IMR-90 (cell line): ENCODE results near the gene ELFN1. TPM values are rescaled to one million over a fixed set of nuclear protein-coding genes. Genes with fewer than 3 reads are reported as not detected.

Experiments
- ATAC-seq: fragments of 200-7000 bp; cut with Tn5 transposase; 2 replicates; pipeline ENCODE4 v1.9.1; 2020; ENCODE audit warnings: low read depth, mild to moderate bottlenecking, moderate library complexity
- BruUV-seq: library from RNA; stranded (reverse); fragments of 400-500 nt; replicated peaks from 2 replicates; lab custom pipeline; 2021; lab: Mats Ljungman, UMichigan
- CTCF ChIA-PET: fragments of 300-600 bp; formaldehyde crosslinking; extraction: SDS; loops from one replicate; lab custom pipeline; 2021; ENCODE audit warnings: antibody characterized with exemption; lab: Yijun Ruan, JAX
- POLR2A ChIA-PET: fragments of 300-600 bp; sonication (Branson Sonifier 250); formaldehyde crosslinking; loops from one replicate; lab custom pipeline; 2022; ENCODE audit warnings: antibody characterized with exemption; ENCODE audit not compliant: unreplicated experiment; lab: Charles Lee
- DNase-seq: peaks from one replicate; pipeline ENCODE4 v3.0.0; 2013
- H2AFZ ChIP-seq: replicated peaks from 2 replicates; pipeline ENCODE3; 2013; ENCODE audit warnings: low read length, mild to moderate bottlenecking; ENCODE audit not compliant: poor library complexity
- H2AK5ac ChIP-seq: 2 replicates; pipeline ENCODE4 v1.6.1; 2013; ENCODE audit warnings: low read depth, low read length, inconsistent platforms
- H2AK9ac ChIP-seq: replicated peaks from 2 replicates; pipeline ENCODE3; 2013; ENCODE audit warnings: mild to moderate bottlenecking, low read depth, low read length, moderate library complexity; ENCODE audit not compliant: poor library complexity
- H2BK120ac ChIP-seq: 2 replicates; pipeline ENCODE4 v1.6.1; 2013; ENCODE audit warnings: low read depth, low read length, inconsistent platforms
- H2BK15ac ChIP-seq: 3 replicates; pipeline ENCODE4 v1.6.1; 2013; ENCODE audit warnings: low read depth, low read length, inconsistent platforms
- H2BK20ac ChIP-seq: 2 replicates; pipeline ENCODE4 v1.6.1; 2013; ENCODE audit warnings: low read depth, mild to moderate bottlenecking, inconsistent platforms, low read length, moderate library complexity
- H2BK5ac ChIP-seq: 2 replicates; pipeline ENCODE4 v1.6.1; 2013; ENCODE audit warnings: mild to moderate bottlenecking, low read depth, low read length, inconsistent platforms; ENCODE audit not compliant: poor library complexity, severe bottlenecking
- H3K14ac ChIP-seq: replicated peaks from 2 replicates; pipeline ENCODE4 v1.6.1; 2013; ENCODE audit warnings: low read depth, low read length, inconsistent platforms
- H3K18ac ChIP-seq: 2 replicates; pipeline ENCODE4 v1.6.1; 2013; ENCODE audit warnings: low read depth, low read length, control low read depth
- H3K23ac ChIP-seq: 2 replicates; pipeline ENCODE4 v1.6.1; 2013; ENCODE audit warnings: low read depth, low read length, inconsistent platforms
- H3K27ac ChIP-seq: 2 replicates; pipeline ENCODE4 v1.5.1; 2013; ENCODE audit warnings: mild to moderate bottlenecking, control low read depth, low read length; ENCODE audit not compliant: insufficient read depth
- H3K27me3 ChIP-seq: 2 replicates; pipeline ENCODE4 v1.6.1; 2013; ENCODE audit warnings: low read length; ENCODE audit not compliant: control insufficient read depth, insufficient read depth
- H3K36me3 ChIP-seq: 2 replicates; pipeline ENCODE4 v1.6.1; 2013; ENCODE audit warnings: low read length, mixed read lengths; ENCODE audit not compliant: control insufficient read depth, insufficient read depth
- H3K4ac ChIP-seq: 2 replicates; pipeline ENCODE4 v1.6.1; 2013; ENCODE audit warnings: low read depth, low read length, inconsistent platforms
- H3K4me1 ChIP-seq: 2 replicates; pipeline ENCODE4 v1.6.1; 2013; ENCODE audit warnings: low read length, mixed read lengths; ENCODE audit not compliant: control insufficient read depth, insufficient read depth
- H3K4me2 ChIP-seq: 2 replicates; pipeline ENCODE4 v1.6.1; 2013; ENCODE audit warnings: low read depth, mild to moderate bottlenecking, control low read depth, low read length, moderate library complexity
- H3K4me3 ChIP-seq: 2 replicates; pipeline ENCODE4 v1.5.1; 2013; ENCODE audit warnings: low read depth, mild to moderate bottlenecking, control low read depth, low read length, moderate library complexity; ENCODE audit not compliant: insufficient read depth
- H3K56ac ChIP-seq: 2 replicates; pipeline ENCODE4 v1.6.1; 2013; ENCODE audit warnings: low read length, inconsistent platforms; ENCODE audit not compliant: insufficient read depth; ENCODE audit errors: extremely low read depth
- H3K79me1 ChIP-seq, 2 experiments: 2 replicates each; pipeline ENCODE4 v1.6.1; 2013; ENCODE audit warnings: low read length in 2 of 2, inconsistent platforms in 1 of 2, low read depth in 1 of 2
- H3K9ac ChIP-seq: 2 replicates; pipeline ENCODE4 v1.6.1; 2013; ENCODE audit warnings: low read depth, low read length, control low read depth
- H3K9me1 ChIP-seq: 2 replicates; pipeline ENCODE4 v1.6.1; 2013; ENCODE audit warnings: low read length, inconsistent platforms; ENCODE audit not compliant: insufficient read depth
- H3K9me3 ChIP-seq: 2 replicates; pipeline ENCODE4 v1.6.1; 2013; ENCODE audit warnings: low read length; ENCODE audit not compliant: control insufficient read depth, insufficient read depth
- H4K20me1 ChIP-seq: 2 replicates; pipeline ENCODE4 v1.6.1; 2013; ENCODE audit warnings: low read length, inconsistent platforms; ENCODE audit not compliant: insufficient read depth
- H4K5ac ChIP-seq: 2 replicates; pipeline ENCODE4 v1.6.1; 2013; ENCODE audit warnings: mild to moderate bottlenecking, low read depth, low read length, control low read depth
- H4K8ac ChIP-seq, 2 experiments: 2 replicates each; pipeline ENCODE4 v1.6.1; 2013; ENCODE audit warnings: low read depth in 2 of 2, low read length in 2 of 2, control low read depth in 1 of 2, inconsistent platforms in 1 of 2
- H4K91ac ChIP-seq: 2 replicates; pipeline ENCODE4 v1.6.1; 2013; ENCODE audit warnings: low read depth, low read length, inconsistent platforms; ENCODE audit not compliant: insufficient read depth
- BHLHE40 ChIP-seq: fragments of 150-350 bp; IDR thresholded peaks from 2 replicates; pipeline ENCODE4 v1.6.1; 2016; ENCODE audit warnings: mild to moderate bottlenecking, low read depth, low read length
- CEBPB ChIP-seq: IDR thresholded peaks from 2 replicates; pipeline ENCODE4 v1.6.1; 2012; ENCODE audit warnings: low read depth, low read length, improper control_type of control experiment
- CHD1 ChIP-seq: IDR thresholded peaks from 2 replicates; pipeline ENCODE4 v1.6.1; 2012; ENCODE audit warnings: low read depth, low read length, improper control_type of control experiment
- CTCF ChIP-seq: conservative IDR thresholded peaks from 2 replicates; pipeline ENCODE4 v1.5.1; 2012; ENCODE audit warnings: mild to moderate bottlenecking, low read depth, low read length, improper control_type of control experiment
- ELK1 ChIP-seq: fragments of 150-350 bp; IDR thresholded peaks from 2 replicates; pipeline ENCODE4 v1.6.1; 2016; ENCODE audit warnings: low read depth, mild to moderate bottlenecking, low read length, moderate library complexity, borderline replicate concordance
- FOS ChIP-seq: fragments of 150-350 bp; IDR thresholded peaks from 2 replicates; pipeline ENCODE4 v1.6.1; 2016; ENCODE audit warnings: low read depth, low read length
- MAFK ChIP-seq: IDR thresholded peaks from 2 replicates; pipeline ENCODE4 v1.6.1; 2012; ENCODE audit warnings: low read depth, low read length, improper control_type of control experiment
- MAZ ChIP-seq: IDR thresholded peaks from 2 replicates; pipeline ENCODE4 v1.6.1; 2012; ENCODE audit warnings: low read depth, mild to moderate bottlenecking, low read length, improper control_type of control experiment, moderate library complexity, borderline replicate concordance
- MXI1 ChIP-seq: IDR thresholded peaks from 2 replicates; pipeline ENCODE4 v1.6.1; 2012; ENCODE audit warnings: low read depth, mild to moderate bottlenecking, low read length, moderate library complexity, borderline replicate concordance
- NFE2L2 ChIP-seq: fragments of 150-350 bp; IDR thresholded peaks from 2 replicates; pipeline ENCODE4 v1.6.1; 2016; ENCODE audit warnings: low read depth, mild to moderate bottlenecking, low read length
- POLR2A ChIP-seq: IDR thresholded peaks from 2 replicates; pipeline ENCODE4 v1.6.1; 2012; ENCODE audit warnings: mild to moderate bottlenecking, low read depth, low read length
- RAD21 ChIP-seq: IDR thresholded peaks from 2 replicates; pipeline ENCODE4 v1.6.1; 2012; ENCODE audit warnings: low read length, improper control_type of control experiment
- RCOR1 ChIP-seq: IDR thresholded peaks from 2 replicates; pipeline ENCODE4 v1.6.1; 2012; ENCODE audit warnings: mild to moderate bottlenecking, low read length, improper control_type of control experiment; ENCODE audit not compliant: insufficient replicate concordance
- RFX5 ChIP-seq: IDR thresholded peaks from 2 replicates; pipeline ENCODE4 v1.8.0; 2012; ENCODE audit warnings: low read depth, mild to moderate bottlenecking, low read length, moderate library complexity
- SMC3 ChIP-seq: fragments of 150-350 bp; IDR thresholded peaks from 2 replicates; pipeline ENCODE4 v1.6.1; 2016; ENCODE audit warnings: low read depth, mild to moderate bottlenecking, antibody characterized with exemption, low read length, moderate library complexity
- WGBS, 2 experiments: methylation state at CpG; one replicate each; pipeline versions ENCODE4 v1.1.5 to v1.1.7; 2013; ENCODE audit warnings: missing lambda C conversion rate in 2 of 2; ENCODE audit not compliant: insufficient read length in 1 of 2; ENCODE audit errors: extremely low coverage in 2 of 2; 5-methylcytosine and 5-hydroxymethylcytosine counted together
- dilution Hi-C: fragments of 300-500 bp; cut with HindIII; formaldehyde crosslinking; loops from one replicate; pipeline ENCODE4 v1.14.3; 2018; ENCODE audit warnings: low sequenced_read_pairs; ENCODE audit not compliant: unreplicated experiment
- in situ Hi-C: fragments of 300-500 bp; cut with MboI; formaldehyde crosslinking; loops from 3 replicates; pipeline ENCODE4 v1.14.3; 2019; ENCODE audit warnings: low sequenced_read_pairs, inconsistent platforms, mixed read lengths
- intact Hi-C: fragments of 100-400 bp; cut with micrococcal nuclease; formaldehyde crosslinking; loops from 2 replicates; pipeline ENCODE4 v1.10.0; 2022
- polyA plus RNA-seq, 3 experiments: library from polyadenylated mRNA; depleted of rRNA; stranded (reverse); fragments of >200 nt; gene quantifications; 2 replicates each; pipeline ENCODE4 v1.2.3, GENCODE V29; 2012; ENCODE audit warnings: low replicate concordance in 1 of 3
- total RNA-seq: library from RNA; depleted of rRNA; stranded (reverse); fragments of >200 nt; gene quantifications from 2 replicates; pipeline ENCODE4 v1.2.3, GENCODE V29; 2012

ELFN1 gene
- total and polyA plus RNA-seq, 2 of the 4 experiments (the other 2 are of a cell fraction) = 1.6 to 5.2 TPM

- peaks cover 71% of the 10 kb centered on the region for H3K27me3 ChIP-seq
- peak overlapping the region; percentile 85 for H3K4me2 ChIP-seq
- H3K79me1 ChIP-seq = no peaks in the 10 kb centered on the region
- H3K56ac ChIP-seq = no peak overlapping the region
- ATAC-seq (no peak), DNase-seq (no peak)
- peaks cover 2% of the 10 kb centered on the region; the same call in 1 of the 2 replicates for H3K4me1 ChIP-seq
- no peak overlapping the region for H3K14ac ChIP-seq
- H3K18ac ChIP-seq = no peak overlapping the region
- H3K36me3 ChIP-seq = no peaks in the 10 kb centered on the region
- BruUV-seq = no TSS peak
- H4K8ac ChIP-seq = no peak overlapping the region
- WGBS, 2 experiments = 60% methylated on average over 20 of the region's 77 CpGs; no CpG with 5 or more reads in 1 of the 2 experiments
- H3K9ac ChIP-seq = no peak overlapping the region
- intact Hi-C loops (loop anchor here (5.0 kb wide), 1 partner anchor 145 kb away; no protein-coding TSS in a partner anchor), in situ Hi-C loops (no loop called here), dilution Hi-C loops (no loop called here)
- H2BK20ac ChIP-seq = no peak overlapping the region
- H3K9me1 ChIP-seq = no peaks in the 10 kb centered on the region
- no peak overlapping the region for H4K5ac ChIP-seq
- peak overlapping the region; percentile 17 for H3K4me3 ChIP-seq
- H3K4ac ChIP-seq = no peak overlapping the region
- H2BK5ac ChIP-seq = no peak overlapping the region
- ChIA-PET POLR2A (no interaction called here), CTCF (interaction anchor here (0.6 kb wide), 1 partner anchor 315 kb away, joined by 3 read pairs; no protein-coding TSS in a partner anchor)
- peak overlapping the region; percentile 50 for H2AK9ac ChIP-seq
- H4K91ac ChIP-seq = no peak overlapping the region
- no peak overlapping the region for H3K23ac ChIP-seq
- H3K9me3 ChIP-seq = no peaks in the 10 kb centered on the region
- no peak overlapping the region for H2BK120ac ChIP-seq
- H4K20me1 ChIP-seq = no peaks in the 10 kb centered on the region; the same call in 1 of the 2 replicates
- no peak overlapping the region for H3K27ac ChIP-seq
- no peak overlapping the region for H2AK5ac ChIP-seq
- H2BK15ac ChIP-seq = no peak overlapping the region
- peak overlapping the region; percentile 84 for H2AFZ ChIP-seq
- TF ChIP-seq BHLHE40 = no peak
- TF ChIP-seq CTCF = no peak
- TF ChIP-seq RAD21 = no peak
- TF ChIP-seq POLR2A = no peak
- TF ChIP-seq NFE2L2 = no peak
- no peak for TF ChIP-seq CHD1
- no peak for TF ChIP-seq MAFK
- TF ChIP-seq ELK1 = no peak
- no peak for TF ChIP-seq RFX5
- TF ChIP-seq MXI1 = no peak
- no peak for TF ChIP-seq SMC3
- no peak for TF ChIP-seq MAZ
- no peak for TF ChIP-seq RCOR1
- TF ChIP-seq CEBPB = no peak
- TF ChIP-seq FOS = no peak
Measured at GRCh38 chr7:1667566-1668395, 2.3 kb upstream of the ELFN1 start.
